NCI-H128 (cell line): ENCODE data around the gene IL27RA.
"Not testable (repeated sequence)": the region's sequence is repeated elsewhere in the genome, so short reads cannot be mapped to it uniquely, and the experiment has no call there.

Experiments used
- DNase-seq: peaks from one replicate; lab custom pipeline; 2025; ENCODE audit not compliant: unreplicated experiment; lab: John Stamatoyannopoulos, UW

Gene IL27RA

DNA sequence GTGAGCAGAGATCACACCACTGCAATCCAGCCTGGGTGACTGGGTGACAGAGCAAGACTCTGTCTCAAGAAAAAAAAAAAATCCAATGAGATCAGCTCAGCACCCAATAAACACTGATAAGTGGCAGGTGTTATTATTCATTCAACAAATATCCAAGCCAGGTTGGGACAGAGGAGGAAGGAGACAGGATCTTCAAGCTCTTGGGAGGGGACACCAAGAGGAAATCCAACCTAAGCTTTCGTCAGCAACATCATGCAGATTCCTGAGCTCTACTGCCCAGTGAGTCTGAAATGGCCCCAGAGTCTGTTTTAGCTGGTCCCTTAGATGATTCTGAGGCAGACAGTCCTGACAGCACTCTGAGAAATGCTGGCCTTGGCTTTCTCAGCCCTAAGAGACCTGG lies 33.1 kb upstream of the IL27RA start:
- no peak for DNase-seq

- no peak for DNase-seq
Measured at GRCh38 chr19:13999085-13999484, 32.5 kb upstream of the IL27RA start.

DNA sequence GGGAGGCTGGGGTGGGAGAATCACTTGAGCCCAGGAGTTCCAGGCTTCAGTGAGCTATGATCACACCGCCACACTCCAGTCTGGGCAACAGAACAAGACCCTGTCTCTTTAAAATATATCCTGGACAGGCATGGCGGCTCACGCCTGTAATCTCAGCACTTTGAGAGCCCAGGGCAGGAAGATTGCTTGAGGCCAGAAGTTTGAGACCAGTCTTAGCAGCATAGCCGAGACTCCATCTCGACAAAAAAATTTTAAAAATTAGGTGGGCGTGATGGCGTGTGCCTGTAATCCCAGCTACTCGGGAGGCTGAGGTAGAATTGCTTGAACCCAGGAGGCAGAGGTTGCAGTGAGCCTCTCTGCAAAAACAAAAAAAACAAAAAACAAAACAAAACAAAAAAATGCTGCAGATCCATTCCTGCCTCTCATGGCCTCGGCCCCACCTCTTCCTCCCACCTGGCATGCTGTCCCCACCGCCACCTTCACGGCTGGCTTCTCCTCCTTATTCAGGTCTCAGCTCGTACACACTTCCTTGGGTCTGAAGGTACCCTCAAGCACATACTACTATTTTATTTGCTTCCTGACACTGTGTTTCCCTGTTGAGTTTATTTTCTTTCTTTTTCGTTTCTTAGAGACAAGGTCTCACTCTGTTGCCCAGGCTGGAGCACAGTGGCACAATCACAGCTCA lies 30.7 kb upstream of the IL27RA start:
- DNase-seq, result no peak

GRCh38 chr19:14002571-14003250 lies 28.9 kb upstream of the IL27RA start:
- no peak for DNase-seq

DNA sequence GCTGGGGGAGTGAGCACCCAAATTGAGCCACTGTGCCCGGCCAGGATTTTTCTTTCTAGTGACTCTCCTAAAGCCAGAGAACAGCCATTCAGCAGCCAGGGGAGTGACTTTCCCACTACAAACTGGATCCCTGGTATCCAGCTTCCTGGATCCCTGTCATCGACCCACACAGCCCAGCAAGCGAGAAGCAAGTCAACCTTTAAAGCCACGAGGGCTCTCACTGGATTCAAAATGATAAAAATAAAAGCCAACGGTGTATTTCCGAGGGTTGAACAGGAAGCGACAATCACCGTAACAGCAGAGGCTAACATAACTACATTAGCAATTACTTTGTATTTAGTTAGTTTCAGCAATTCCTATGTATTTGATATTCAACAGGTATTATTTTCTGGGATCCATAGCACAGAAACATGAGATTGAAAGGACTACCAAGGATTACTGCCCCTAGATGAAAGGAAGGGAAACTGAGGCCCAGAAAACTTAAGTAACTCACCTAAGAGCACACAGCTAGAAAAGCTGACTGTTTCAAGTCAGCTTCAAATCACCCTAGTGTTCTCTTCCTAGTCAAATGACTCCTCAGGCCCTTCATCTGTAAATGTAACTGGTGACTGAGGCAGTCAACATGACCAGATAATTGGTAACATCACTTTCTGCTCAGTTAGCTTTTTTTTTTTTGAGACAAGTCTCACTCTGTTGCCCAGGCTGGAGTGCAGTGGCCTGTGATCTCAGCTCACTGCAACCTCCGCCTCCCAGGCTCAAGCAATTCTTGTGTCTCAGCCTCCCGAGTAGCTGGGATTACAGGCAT lies 28.1 kb upstream of the IL27RA start:
- no peak for DNase-seq

DNA sequence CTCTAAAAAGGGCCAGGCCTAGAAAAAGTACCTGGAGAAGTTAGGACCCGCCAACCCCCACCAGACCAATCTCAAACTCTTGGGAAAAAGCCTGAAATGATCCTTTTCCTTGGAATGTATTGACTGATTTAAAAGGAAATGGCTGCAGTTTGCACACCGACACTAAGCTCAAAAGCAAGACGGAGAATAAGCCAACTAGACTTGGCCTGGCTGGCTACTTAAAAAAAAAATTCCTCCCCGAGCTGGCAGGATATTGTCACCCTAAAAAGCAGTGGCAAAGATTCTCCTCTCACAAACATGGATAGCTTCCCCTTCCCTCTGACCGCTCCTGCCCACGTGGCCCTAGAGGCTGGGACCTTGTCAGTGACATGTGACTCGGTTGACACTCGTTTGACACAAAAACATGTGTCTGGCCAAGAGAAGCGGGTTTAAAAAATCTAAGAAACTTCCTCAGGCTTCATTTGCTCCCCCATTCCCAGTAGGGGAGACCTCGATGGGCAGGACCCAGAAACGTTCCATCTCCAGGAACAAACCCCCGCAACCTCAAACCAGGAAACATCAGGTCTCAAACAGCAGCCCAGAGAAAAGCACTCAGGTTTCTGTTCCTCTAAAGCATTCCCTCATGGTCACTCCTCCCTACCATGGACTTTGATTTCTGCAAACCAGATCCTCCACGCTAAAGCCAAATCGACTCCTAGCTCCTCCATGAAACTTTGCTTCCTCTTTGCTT lies 26.8 kb upstream of the IL27RA start:
- DNase-seq, result no peak

DNA sequence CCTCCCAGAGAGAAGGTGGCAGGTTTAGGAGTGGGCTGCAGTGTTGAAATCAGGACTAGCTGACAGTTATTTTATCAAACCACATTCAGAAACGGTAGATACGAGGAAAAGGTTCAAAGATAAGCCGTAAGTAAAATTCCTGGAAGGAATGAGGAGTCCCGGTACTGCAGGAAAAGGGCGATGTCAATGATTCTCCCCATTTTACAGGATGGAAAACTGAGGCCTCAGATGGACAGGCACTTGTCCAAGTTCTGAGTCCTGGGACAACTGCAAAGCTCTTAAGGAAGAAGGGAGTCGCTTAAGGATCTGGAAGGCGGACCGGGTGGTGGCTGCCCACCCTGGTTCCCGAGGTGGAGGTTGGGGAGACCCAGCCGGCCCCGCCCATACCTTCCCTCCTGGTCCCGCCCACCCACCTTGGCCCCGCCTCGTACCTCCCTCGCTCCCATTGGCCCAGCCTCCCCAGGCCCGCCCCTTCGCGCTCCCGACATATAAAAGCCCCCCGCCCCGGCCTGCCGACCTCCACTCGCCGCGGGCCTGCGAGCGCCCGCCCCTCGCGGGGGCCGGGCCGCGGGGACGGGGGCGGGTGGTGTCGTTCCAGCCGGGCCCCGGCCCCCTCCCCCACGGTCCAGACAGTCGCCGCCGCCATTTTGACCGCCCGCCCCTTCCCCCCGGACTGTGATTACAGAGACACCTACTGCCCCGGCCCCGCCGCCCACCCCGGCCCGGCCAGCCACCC lies 26.0 kb upstream of the IL27RA start:
- DNase-seq, result peak; percentile 34

- peak; percentile 99 for DNase-seq
Measured at GRCh38 chr19:14006085-14006765, 25.3 kb upstream of the IL27RA start, which contains the start of gene RFX1. TSS of gene RFX1 (minus strand) at chr19:14006320. CDS start at chr19:13993843, 12,477 bp downstream.

DNA sequence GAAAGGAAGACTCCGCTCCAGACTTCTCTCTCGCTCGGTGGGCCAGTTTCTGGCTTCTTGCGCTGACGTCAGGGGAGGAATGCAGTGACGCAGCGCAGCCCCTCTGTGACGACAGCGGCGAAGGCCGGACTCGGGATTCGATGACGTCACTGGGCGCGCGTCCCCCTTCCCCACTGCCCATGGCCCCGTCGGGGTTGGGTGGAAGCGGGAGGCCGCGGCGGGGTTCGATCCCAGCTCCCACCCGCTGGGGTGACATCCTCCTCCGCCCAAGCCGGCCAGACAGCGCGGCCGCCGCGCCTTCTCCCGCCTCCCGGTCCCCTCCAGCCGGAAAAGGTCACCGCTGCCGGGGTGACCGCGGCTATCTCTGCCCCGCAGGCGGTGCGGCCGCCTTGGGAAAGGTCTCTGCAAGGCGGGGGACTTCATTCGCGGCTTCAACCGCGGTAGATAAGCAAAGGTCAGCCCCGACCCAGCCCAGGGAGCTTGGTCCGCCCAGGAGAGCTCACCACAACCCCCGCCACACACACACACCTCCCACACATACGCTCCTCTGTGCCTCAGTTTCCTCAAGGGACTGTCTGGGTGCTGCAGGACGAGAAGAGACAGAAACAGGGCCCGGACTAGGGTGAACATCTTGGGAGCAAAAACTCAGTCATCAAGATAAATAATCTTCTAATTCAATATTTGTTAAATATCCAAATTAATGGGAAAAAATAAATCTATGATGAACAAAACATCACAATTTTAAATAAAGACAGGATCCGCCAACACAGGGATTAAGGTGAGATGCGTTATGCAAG lies 24.6 kb upstream of the IL27RA start:
- no peak for DNase-seq

DNA sequence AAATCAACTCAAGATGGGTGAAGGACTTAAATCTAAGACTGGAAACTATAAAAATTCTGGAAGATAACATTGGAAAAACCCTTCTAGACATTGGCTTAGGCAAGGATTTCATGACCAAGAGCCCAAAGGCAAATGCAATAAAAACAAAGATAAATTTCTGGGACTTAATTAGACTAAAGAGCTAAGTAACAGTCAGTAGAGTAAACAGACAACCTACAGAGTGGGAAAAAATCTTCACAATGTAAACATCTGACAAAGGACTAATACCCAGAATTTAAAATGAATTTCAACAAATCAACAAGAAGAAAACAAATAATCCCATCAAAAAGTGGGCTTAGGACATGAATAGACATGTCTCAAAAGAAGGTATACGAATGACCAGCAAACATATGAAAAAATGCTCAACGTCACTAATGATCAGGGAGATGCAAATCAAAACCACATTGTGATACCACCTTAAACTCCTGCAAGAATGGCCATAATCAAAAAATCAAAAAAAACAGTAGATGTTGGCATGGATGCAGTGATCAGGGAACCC lies 19.1 kb upstream of the IL27RA start:
- DNase-seq, result no peak

DNA sequence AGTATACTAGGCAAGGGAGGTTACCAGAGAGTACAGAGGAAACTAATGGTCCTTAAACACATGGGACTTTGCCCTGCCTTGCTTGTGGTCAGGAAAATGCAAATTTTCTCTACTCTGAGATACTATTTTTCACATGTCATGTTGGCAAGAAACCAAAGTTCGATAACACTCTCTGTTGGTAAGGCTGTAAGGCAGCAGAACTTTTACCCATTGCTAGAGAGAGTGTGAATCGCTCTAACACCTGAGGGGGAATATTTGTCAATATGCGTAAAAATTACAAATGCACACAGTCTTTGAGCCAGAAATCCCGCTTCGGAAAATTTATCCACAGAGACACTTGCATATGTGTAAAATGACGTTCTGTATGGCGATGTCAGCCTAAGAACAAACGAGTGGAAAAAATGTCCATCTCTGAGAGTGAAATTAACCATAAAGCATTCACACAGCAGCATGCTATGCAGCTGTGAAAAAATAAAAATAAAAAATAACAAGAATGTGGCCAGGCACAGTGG lies 16.0 kb upstream of the IL27RA start:
- DNase-seq, result no peak

DNA sequence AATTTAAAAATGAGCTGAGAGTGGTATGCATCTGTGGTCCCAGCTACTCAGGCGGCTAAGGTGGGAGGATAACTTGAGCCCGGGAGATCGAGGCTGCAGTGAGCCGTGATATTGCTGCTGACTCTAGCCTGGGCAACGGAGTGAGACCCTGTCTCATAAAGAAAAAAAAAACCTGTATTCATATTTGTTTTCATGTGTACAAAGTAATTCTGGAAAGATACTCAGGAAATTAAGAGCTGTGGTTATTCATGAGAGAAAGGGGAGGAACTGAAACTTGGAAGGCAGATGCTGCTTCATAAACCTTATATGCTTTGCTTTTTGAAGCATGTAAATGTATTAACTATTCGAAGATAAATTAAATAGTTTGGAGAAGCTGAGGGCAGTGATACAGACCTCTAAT lies 12.5 kb upstream of the IL27RA start:
- DNase-seq, result no peak

GRCh38 chr19:14019739-14020138 lies 11.8 kb upstream of the IL27RA start:
- not testable (repeated sequence) for DNase-seq

- no peak for DNase-seq
Measured at GRCh38 chr19:14021474-14021873, 10.1 kb upstream of the IL27RA start.

DNA sequence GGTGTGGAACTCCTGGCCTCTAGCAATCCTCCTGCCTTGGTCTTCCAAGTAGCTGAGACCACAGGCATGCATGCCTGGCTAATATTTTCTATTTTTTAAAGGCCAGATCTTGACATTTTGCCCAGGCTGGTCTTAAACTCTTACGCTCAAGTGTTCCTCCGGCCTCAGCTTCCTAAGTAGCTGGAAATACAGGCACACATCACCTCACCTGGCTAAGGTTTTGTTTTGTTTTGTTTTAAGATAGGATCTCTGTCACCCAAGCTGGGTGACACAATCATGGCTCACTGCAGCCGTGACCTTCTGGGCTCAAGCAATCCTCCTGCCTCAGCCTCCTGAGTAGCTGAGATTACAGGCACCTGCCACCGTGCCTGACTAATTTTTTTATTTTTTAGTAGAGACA lies 9.1 kb upstream of the IL27RA start:
- no peak for DNase-seq

DNA sequence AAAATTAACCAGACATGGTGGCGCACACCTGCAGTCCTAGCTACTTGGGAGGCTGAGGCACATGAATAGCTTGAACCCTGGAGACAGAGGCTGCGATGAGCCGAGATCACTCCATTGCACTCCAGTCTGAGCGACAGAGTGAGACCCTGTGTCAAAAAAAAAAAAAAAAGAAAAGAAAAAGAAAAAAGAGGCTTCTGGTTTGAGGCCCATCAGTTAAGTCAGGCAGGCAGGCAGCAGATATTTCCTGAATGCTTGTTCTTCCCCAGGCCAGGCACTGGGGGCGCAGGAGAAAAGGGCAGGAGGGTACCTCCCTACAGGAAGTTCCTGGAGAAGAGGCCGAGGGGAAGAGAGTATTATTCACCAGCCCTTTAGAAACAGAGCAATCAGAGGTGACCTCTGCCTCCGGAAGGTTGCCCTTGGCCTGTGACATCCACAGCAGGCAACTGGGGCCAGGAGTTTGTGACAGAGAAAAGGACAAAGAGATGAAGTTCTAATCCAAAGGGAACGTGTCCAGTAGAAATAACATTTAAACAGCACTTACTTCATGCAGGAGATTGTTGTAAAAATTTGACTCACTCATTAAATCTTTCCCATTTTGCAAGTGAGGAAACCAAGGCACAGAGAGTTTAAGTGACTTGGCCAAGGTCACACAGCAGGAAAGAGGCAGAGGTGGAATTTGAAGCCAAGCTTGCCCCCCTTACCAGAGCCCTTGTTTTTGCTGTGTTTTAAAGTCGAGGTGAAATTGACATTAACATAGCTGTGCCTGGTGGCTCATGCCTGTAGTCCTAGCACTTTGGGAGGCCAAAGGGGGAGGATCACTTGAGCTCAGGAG lies 7.9 kb upstream of the IL27RA start:
- no peak for DNase-seq

GRCh38 chr19:14026652-14027192 lies 4.8 kb upstream of the IL27RA start:
- DNase-seq, result not testable (repeated sequence)
